ENCODE data around the gene CX3CR1.

Gene CX3CR1

GRCh38 chr3:39279745-39280517 lies at the start of gene CX3CR1:
TSS of gene CX3CR1 (minus strand) at chr3:39280036. CDS start at chr3:39266509, 13,527 bp downstream.
- ChIA-PET CTCF (interaction anchor here (0.8 to 1.4 kb wide), 3 partner anchors 8 to 154 kb away, joined by 4 to 6 read pairs (median 6); no protein-coding TSS in a partner anchor), POLR2A (no interaction called here)
- TF ChIP-seq PKNOX1 (IDR thresholded peaks at IDR 0.05) (no peak), BHLHE40 (IDR thresholded peaks at IDR 0.05; ENCODE audit: borderline replicate concordance) (no peak), FOXM1 (IDR thresholded peaks at IDR 0.05; ENCODE audit: borderline replicate concordance) (no peak), FOXK2 (IDR thresholded peaks at IDR 0.05) (no peak), HDGF (IDR thresholded peaks at IDR 0.05; ENCODE audit: borderline replicate concordance) (no peak), TARDBP (IDR thresholded peaks at IDR 0.05) (no peak), NFRKB (IDR thresholded peaks at IDR 0.05) (no peak), ZNF384 (IDR thresholded peaks at IDR 0.05) (no peak), SUZ12 (IDR thresholded peaks at IDR 0.05) (no peak)
- DNase-seq (ENCODE audit: extremely low spot score) = no peak

GRCh38 chr3:39329493-39329892 lies 49.7 kb upstream of the CX3CR1 start, which contains the start of gene CCR8:
TSS of gene CCR8 (plus strand) at chr3:39329709. CDS start at chr3:39332332, 2,623 bp downstream.
- ChIA-PET CTCF (no interaction called here), POLR2A (no interaction called here)
- DNase-seq (ENCODE audit: extremely low spot score) = no peak
- TF ChIP-seq SP1 (IDR thresholded peaks at IDR 0.05) (no peak), SUZ12 (IDR thresholded peaks at IDR 0.05) (no peak), ZNF384 (IDR thresholded peaks at IDR 0.05) (no peak), ARNT (IDR thresholded peaks at IDR 0.05) (no peak), PKNOX1 (IDR thresholded peaks at IDR 0.05) (no peak), TARDBP (IDR thresholded peaks at IDR 0.05) (no peak), ELF4 (IDR thresholded peaks at IDR 0.05) (no peak), FOXM1 (IDR thresholded peaks at IDR 0.05; ENCODE audit: borderline replicate concordance) (no peak), LEF1 (IDR thresholded peaks at IDR 0.05; ENCODE audit: borderline replicate concordance) (no peak), FOXK2 (IDR thresholded peaks at IDR 0.05) (no peak), L3MBTL2 (conservative IDR thresholded peaks at IDR 0.05) (no peak), NFRKB (IDR thresholded peaks at IDR 0.05) (no peak), BHLHE40 (IDR thresholded peaks at IDR 0.05; ENCODE audit: borderline replicate concordance) (no peak), CTBP1 (IDR thresholded peaks at IDR 0.05; ENCODE audit: borderline replicate concordance) (no peak)

- TF ChIP-seq FOXM1 (IDR thresholded peaks at IDR 0.05; ENCODE audit: borderline replicate concordance) = no peak
- TF ChIP-seq ELF4 (IDR thresholded peaks at IDR 0.05) = no peak
- TF ChIP-seq SUZ12 (IDR thresholded peaks at IDR 0.05) = no peak
- no peak for TF ChIP-seq PKNOX1 (IDR thresholded peaks at IDR 0.05)
- no peak for TF ChIP-seq CTBP1 (IDR thresholded peaks at IDR 0.05; ENCODE audit: borderline replicate concordance)
- TF ChIP-seq NFRKB (IDR thresholded peaks at IDR 0.05) = no peak
- TF ChIP-seq BHLHE40 (IDR thresholded peaks at IDR 0.05; ENCODE audit: borderline replicate concordance) = no peak
- TF ChIP-seq ZNF384 (IDR thresholded peaks at IDR 0.05) = no peak
- TF ChIP-seq FOXK2 (IDR thresholded peaks at IDR 0.05) = no peak
- no peak for TF ChIP-seq SP1 (IDR thresholded peaks at IDR 0.05)
- TF ChIP-seq HDGF (IDR thresholded peaks at IDR 0.05; ENCODE audit: borderline replicate concordance) = no peak
- no peak for TF ChIP-seq FOXA1 (IDR thresholded peaks at IDR 0.05)
- TF ChIP-seq TARDBP (IDR thresholded peaks at IDR 0.05) = no peak
- no peak for TF ChIP-seq LEF1 (IDR thresholded peaks at IDR 0.05; ENCODE audit: borderline replicate concordance)
- no peak for TF ChIP-seq L3MBTL2 (conservative IDR thresholded peaks at IDR 0.05)
- no peak for TF ChIP-seq ARNT (IDR thresholded peaks at IDR 0.05)
- no peak for DNase-seq (ENCODE audit: extremely low spot score)
- CTCF ChIA-PET = no interaction called here
Observed at GRCh38 chr3:39327746-39328349, 48.0 kb upstream of the CX3CR1 start.

DNA sequence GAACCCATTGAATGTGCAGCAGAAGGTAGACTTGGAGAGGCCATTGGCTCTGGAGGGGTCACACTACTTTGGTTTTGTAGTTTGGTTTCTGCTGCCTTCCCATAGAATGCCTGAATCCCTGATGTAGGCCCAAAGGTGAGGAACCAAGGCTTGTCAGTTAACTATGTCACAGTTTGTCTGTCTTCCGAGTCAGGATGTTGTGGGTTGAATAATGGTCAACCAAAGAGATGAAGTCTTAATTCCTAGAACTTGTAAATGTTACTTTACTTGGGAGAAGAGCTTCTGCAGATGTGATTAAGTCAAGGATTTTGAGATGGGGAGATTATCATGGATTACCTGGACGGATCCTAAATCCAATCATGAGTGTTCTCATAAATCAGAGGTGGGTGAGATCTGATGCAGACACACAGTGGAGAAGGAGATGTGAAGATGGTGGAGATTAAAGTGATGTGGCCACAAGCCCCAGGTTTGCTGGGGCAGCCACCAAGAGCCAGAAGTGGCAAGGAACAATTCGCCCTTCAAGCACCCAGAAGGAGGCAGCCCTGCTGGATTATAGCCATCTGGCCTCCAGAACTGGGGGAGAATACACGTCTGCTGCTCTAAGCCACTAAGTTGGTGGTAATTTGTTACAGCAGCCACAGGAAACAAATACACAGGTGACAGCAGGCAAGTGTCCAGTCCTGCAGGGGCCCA lies 47.4 kb upstream of the CX3CR1 start:
- TF ChIP-seq FOXA1 (IDR thresholded peaks at IDR 0.05) (no peak), ZNF384 (IDR thresholded peaks at IDR 0.05) (no peak), FOXK2 (IDR thresholded peaks at IDR 0.05) (no peak), FOXM1 (IDR thresholded peaks at IDR 0.05; ENCODE audit: borderline replicate concordance) (no peak), SUZ12 (IDR thresholded peaks at IDR 0.05) (no peak), CTBP1 (IDR thresholded peaks at IDR 0.05; ENCODE audit: borderline replicate concordance) (no peak), LEF1 (IDR thresholded peaks at IDR 0.05; ENCODE audit: borderline replicate concordance) (no peak), ARNT (IDR thresholded peaks at IDR 0.05) (no peak), ELF4 (IDR thresholded peaks at IDR 0.05) (no peak), HDGF (IDR thresholded peaks at IDR 0.05; ENCODE audit: borderline replicate concordance) (no peak), L3MBTL2 (conservative IDR thresholded peaks at IDR 0.05) (no peak), PKNOX1 (IDR thresholded peaks at IDR 0.05) (no peak)
- ChIA-PET POLR2A (no interaction called here), CTCF (no interaction called here)
- DNase-seq (ENCODE audit: extremely low spot score) = no peak

More at GRCh38 chr3:39327746-39328349, 48.0 kb upstream of the CX3CR1 start:
- POLR2A ChIA-PET = no interaction called here

DNA sequence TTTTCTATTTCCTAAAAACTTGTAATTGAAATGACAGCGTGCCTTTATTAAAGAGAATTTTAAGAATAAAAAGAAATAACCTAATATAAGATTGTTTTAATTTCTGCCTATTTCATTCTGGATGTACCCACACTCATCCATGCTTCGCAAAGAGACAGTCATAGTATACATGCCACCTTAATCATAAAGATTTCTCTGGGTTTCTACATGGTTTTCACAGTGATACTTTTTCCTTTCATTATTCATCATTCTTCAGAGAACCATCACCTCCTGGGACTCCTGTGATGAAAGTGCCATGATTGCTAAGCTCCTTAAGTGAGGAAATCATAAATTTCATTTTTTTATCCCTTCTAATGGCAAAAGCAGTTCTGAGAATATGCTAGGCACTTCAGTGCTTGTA lies 45.4 kb upstream of the CX3CR1 start:
- no peak for DNase-seq (ENCODE audit: extremely low spot score)
- POLR2A ChIA-PET = no interaction called here
- CTCF ChIA-PET = no interaction called here
- TF ChIP-seq ARNT (IDR thresholded peaks at IDR 0.05) = no peak
- no peak for TF ChIP-seq CTBP1 (IDR thresholded peaks at IDR 0.05; ENCODE audit: borderline replicate concordance)
- no peak for TF ChIP-seq BHLHE40 (IDR thresholded peaks at IDR 0.05; ENCODE audit: borderline replicate concordance)
- TF ChIP-seq TARDBP (IDR thresholded peaks at IDR 0.05) = no peak
